ENCODE measurements around the gene MICAL3.

Gene MICAL3

DNA sequence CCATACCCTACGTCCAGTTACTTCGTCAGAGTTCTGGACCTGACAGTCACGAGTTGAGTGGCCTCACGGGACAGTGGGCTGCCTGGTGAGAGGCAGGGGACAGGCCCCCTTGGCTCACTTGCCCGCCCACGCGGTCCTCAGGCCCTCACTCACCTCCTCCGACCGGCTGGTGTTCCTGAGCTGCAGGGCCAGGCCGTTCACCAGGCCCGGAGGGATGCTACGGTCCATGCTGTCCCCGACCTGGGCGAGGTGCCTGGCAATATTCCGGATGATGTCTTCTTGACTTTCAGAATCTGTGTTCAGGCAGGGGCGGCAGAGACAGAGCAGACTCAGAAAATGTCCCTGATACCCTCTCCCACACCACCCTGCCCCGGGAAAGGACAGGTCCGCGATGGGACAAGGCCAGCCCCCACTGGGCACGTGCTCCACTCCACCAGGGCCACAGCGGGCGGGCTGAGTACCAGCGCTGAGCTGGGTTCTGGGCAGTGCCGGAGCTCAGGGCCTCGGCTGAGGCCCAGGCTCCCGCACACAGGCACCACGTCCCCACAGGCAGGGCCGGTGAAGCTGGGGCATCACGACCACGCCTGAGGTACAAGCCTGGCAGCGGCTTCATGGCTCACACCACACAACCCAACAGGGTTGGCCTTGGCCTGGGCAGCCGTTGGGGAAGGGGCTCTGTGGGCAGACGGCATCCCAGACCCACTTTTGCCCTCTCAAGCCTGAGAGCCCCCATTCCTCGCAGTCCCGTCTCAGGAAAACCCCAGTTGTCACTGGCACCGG lies 285.0 kb downstream of the MICAL3 start:
- DNase-seq: no peak

DNA sequence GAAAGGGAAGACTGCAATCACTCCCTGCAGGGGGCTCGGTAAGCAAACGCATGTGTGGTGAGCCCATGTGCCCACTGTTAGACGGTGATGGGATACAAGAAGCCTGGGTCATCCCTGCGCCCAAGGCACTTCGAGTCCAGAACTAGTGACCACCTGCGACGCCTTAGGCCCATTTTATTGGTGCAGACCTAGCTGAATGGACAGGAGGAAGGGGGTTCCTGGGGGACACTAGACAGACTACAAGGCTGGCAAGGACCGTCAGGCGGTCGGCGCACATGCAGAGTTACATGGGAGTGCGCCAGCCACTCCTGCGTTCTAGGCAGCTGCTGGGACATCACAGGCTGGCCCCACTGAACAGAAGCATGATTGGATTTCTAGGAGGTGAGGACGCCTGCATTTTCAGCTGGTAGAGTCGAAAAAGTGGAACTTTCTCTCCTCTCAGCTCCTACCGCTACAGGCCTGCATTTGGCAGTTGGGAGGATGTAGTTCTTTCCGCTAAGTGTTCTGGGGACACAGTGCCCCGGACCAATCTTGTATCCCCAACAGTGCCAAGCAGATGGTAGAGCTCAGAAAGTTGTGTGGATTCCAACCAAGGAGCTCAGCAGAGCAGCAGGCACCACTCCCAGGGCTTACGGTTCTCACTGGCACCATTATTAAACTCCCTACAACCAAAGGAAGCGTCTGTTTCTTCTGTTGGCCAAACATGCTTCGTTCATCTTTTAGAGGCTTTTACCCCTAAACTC lies 285.8 kb downstream of the MICAL3 start:
- DNase-seq: no peak
